WTC11 (cell line): Measurements from ENCODE around the gene PLP2.

Experiments
- CREB1 ChIP-seq: sonication (generic); formaldehyde crosslinking; IDR thresholded peaks from 2 replicates; pipeline ENCODE4 v1.8.0; 2023; ENCODE audit warnings: mild to moderate bottlenecking, missing genetic modification reagents
- FOXJ3 ChIP-seq: sonication (generic); formaldehyde crosslinking; IDR thresholded peaks from 2 replicates; pipeline ENCODE4 v1.9.0; 2021; ENCODE audit warnings: missing genetic modification reagents, mild to moderate bottlenecking, borderline replicate concordance
- HMGXB4 ChIP-seq: sonication (generic); formaldehyde crosslinking; IDR thresholded peaks from 2 replicates; pipeline ENCODE4 v1.8.1; 2023; ENCODE audit warnings: mild to moderate bottlenecking, moderate library complexity, missing genetic modification reagents
- JUN ChIP-seq: sonication (generic); formaldehyde crosslinking; IDR thresholded peaks from 2 replicates; pipeline ENCODE4 v1.8.0; 2023; ENCODE audit warnings: mild to moderate bottlenecking, missing genetic modification reagents
- NR1H2 ChIP-seq: sonication (generic); formaldehyde crosslinking; IDR thresholded peaks from 2 replicates; pipeline ENCODE4 v1.9.0; 2021; ENCODE audit warnings: mild to moderate bottlenecking, moderate library complexity, missing genetic modification reagents
- USF2 ChIP-seq: sonication (generic); formaldehyde crosslinking; IDR thresholded peaks from 2 replicates; pipeline ENCODE4 v1.8.1; 2023; ENCODE audit warnings: mild to moderate bottlenecking, missing genetic modification reagents, moderate library complexity
- ZNF416 ChIP-seq: fragments of 250-450 bp; sonication (Bioruptor Pico); IDR thresholded peaks from 2 replicates; pipeline ENCODE4 v1.9.0; 2021; ENCODE audit warnings: mild to moderate bottlenecking, inconsistent platforms
- ZNF512 ChIP-seq: sonication (generic); formaldehyde crosslinking; IDR thresholded peaks from 2 replicates; pipeline ENCODE4 v1.8.1; 2022; ENCODE audit warnings: missing genetic modification reagents, borderline replicate concordance
- TF ChIP-seq, protein P1 (sequence below): fragments of 200-600 bp; IDR thresholded peaks from 2 replicates; pipeline ENCODE4 v1.8.0; 2022; ENCODE audit warnings: antibody characterized with exemption

- TF ChIP-seq ZNF512 (CRISPR knock-in tag) = no peak
- TF ChIP-seq, protein P1, sequence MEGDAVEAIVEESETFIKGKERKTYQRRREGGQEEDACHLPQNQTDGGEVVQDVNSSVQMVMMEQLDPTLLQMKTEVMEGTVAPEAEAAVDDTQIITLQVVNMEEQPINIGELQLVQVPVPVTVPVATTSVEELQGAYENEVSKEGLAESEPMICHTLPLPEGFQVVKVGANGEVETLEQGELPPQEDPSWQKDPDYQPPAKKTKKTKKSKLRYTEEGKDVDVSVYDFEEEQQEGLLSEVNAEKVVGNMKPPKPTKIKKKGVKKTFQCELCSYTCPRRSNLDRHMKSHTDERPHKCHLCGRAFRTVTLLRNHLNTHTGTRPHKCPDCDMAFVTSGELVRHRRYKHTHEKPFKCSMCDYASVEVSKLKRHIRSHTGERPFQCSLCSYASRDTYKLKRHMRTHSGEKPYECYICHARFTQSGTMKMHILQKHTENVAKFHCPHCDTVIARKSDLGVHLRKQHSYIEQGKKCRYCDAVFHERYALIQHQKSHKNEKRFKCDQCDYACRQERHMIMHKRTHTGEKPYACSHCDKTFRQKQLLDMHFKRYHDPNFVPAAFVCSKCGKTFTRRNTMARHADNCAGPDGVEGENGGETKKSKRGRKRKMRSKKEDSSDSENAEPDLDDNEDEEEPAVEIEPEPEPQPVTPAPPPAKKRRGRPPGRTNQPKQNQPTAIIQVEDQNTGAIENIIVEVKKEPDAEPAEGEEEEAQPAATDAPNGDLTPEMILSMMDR = no peak
- no peak for TF ChIP-seq JUN (CRISPR knock-in tag)
- no peak for TF ChIP-seq USF2 (CRISPR knock-in tag)
- TF ChIP-seq FOXJ3 (CRISPR knock-in tag) = no peak
- no peak for TF ChIP-seq HMGXB4 (CRISPR knock-in tag)
- no peak for TF ChIP-seq NR1H2 (CRISPR knock-in tag)
- TF ChIP-seq ZNF416 (CRISPR knock-in tag) = no peak
- no peak for TF ChIP-seq CREB1 (CRISPR knock-in tag)
Measured at GRCh38 chrX:49160908-49161307, 10.8 kb upstream of the PLP2 start.
